HL-60/S4 (cell line): ENCODE results near the gene WNT10A.
"Not testable (repeated sequence)": the region's sequence is repeated elsewhere in the genome, so short reads cannot be mapped to it uniquely, and the experiment has no call there.

ENCODE experiments used
- in situ Hi-C: fragments of 300-500 bp; cut with MboI; formaldehyde crosslinking; loops from 2 replicates; pipeline ENCODE4 v1.14.3; 2022; ENCODE audit warnings: low sequenced_read_pairs

The WNT10A gene

DNA sequence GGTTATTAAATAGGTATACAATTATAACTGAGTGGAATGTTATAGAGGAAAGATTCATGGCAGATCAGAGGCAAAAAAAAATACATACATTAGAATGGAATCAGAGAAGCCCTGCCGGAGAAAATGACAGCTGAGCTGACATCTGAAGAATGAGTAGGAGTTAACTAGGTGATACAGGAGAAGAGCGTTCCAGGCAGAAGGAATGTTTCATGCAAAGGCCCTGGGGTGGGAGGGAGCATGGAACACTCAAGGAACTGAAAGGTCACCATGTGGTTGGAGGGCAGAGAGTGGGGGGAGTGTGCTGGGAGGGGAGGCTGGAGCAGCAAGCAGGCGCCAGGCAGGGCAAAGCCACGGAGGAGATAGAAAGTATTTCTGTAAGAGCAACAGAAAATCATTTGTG is 47.2 kb downstream of the WNT10A start:
- in situ Hi-C loops = no loop called here

DNA sequence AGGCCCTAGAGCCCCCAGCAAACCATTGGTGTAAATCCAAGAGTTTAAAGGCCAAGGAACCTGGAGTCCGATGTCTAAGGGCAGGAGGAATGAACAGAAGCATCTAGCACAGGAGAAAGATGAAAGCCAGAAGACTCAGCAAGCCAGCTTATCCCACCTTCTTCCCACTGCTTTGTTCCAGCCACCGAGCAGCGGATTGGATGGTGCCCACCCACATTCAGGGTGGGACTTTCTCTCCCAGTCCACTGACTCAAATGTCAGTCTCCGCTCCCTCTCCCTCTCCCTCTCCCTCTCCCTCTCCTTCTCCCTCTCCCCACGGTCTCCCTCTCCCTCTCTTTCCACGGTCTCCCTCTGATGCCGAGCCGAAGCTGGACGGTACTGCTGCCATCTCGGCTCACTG is 49.8 kb downstream of the WNT10A start:
- in situ Hi-C loops = not testable (repeated sequence)

GRCh38 chr2:218931751-218932150 is 51.1 kb downstream of the WNT10A start:
- in situ Hi-C loops = not testable (repeated sequence)
